Pancreas (tissue), 10 donors: ENCODE results near the gene LCORL. TPM values are rescaled to one million over a fixed set of nuclear protein-coding genes. Genes with fewer than 3 reads are reported as not detected.

Source experiments
- ATAC-seq, 4 donors: fragments of 200-7000 bp; cut with Tn5 transposase; one replicate each; pipeline versions ENCODE4 v1.8.0 to v1.9.1; 2020; ENCODE audit warnings: mild to moderate bottlenecking in 4 of 4, moderate library complexity in 4 of 4
- DNase-seq, 6 donors: peaks; one replicate each; pipeline ENCODE4 v3.0.0-alpha.2; 2020
- FAIRE-seq: peaks from 2 replicates; lab custom pipeline; 2012; peaks lifted over from hg19 to GRCh38; lab: Jason Lieb, UNC
- H3K27ac ChIP-seq, 4 donors: fragments of 200-600 bp; sonication (generic); 1 replicate in 3 of 4; 2 replicates in 1 of 4; pipeline versions ENCODE4 v1.5.0 to v1.8.0; 2020
- H3K27me3 ChIP-seq, 4 donors: fragments of 200-600 bp; one replicate each; pipeline ENCODE4 v1.8.0; 2021
- H3K36me3 ChIP-seq, 3 donors: fragments of 200-600 bp; sonication (generic) in 1 of 3; one replicate each; pipeline versions ENCODE4 v1.5.0 to v1.8.0; 2020 to 2021
- H3K4me1 ChIP-seq, 3 donors: fragments of 200-600 bp; one replicate each; pipeline ENCODE4 v1.8.0; 2021
- H3K4me3 ChIP-seq, 4 donors: fragments of 200-600 bp; sonication (generic) in 2 of 4; one replicate each; pipeline versions ENCODE4 v1.5.0 to v1.8.0; 2020 to 2021
- H3K9me3 ChIP-seq, 4 donors: fragments of 200-600 bp; one replicate each; pipeline ENCODE4 v1.8.0; 2021
- CTCF ChIP-seq, 4 donors: fragments of 200-600 bp; sonication (generic) in 3 of 4; IDR thresholded peaks; one replicate each; pipeline versions ENCODE4 v1.5.0 to v1.8.0; 2021; ENCODE audit warnings: antibody characterized with exemption in 4 of 4
- WGBS, 2 donors: extraction: QIAGEN DNeasy Blood & Tissue Kit; methylation state at CpG; one replicate each; pipeline ENCODE4 v1.1.7; 2013; 5-methylcytosine and 5-hydroxymethylcytosine counted together
- intact Hi-C, 3 donors: fragments of 100-400 bp; cut with DNase I; formaldehyde crosslinking; loops; one replicate each; pipeline versions ENCODE4 v1.11.1 to v1.14.2; 2022
- polyA plus RNA-seq, 2 donors: library from polyadenylated mRNA; stranded (reverse); fragments of 200-250 nt; gene quantifications; one replicate each; pipeline ENCODE4 v1.2.3, GENCODE V29; 2013
- total RNA-seq, 6 donors: library from RNA; stranded (reverse); fragmentation: NEBNext Ultra II Directional in 4 of 6; extraction: Animal tissue kit (Norgen Biotek cat#: 25700) in 4 of 6; gene quantifications; one replicate each; pipeline versions ENCODE4 v1.2.1 to v1.2.4, GENCODE V29; 2021 to 2023
- donor health status: healthy with polysubstance abuse.
- donor health status: DM: no; HTN: no; CAD: no; lungs with moderate emphysema.
- donor health status: DM: no; HTN: no; CAD: no.
- donor health status: control.
- donor health status: control.
- donor health status: Bipolar disorder and iron deficiency.
- donor health status: DM: yes; HTN: yes; CAD: no.
- donor health status: DM: no; HTN: no; CAD: no.
- donor health status: DM: no; HTN: no; CAD: no.
- donor health status: DM: yes; HTN: yes; CAD: no.

The LCORL gene
- total and polyA plus RNA-seq, 8 donors = 1.7 to 11.8 (median 5.3) TPM

- intact Hi-C loops = no loop called here
- WGBS, 2 donors = 31 to 37% methylated on average over 5 of the region's 5 CpGs
- no peaks in the 10 kb centered on the region for H3K36me3 ChIP-seq
- no peaks in the 10 kb centered on the region for H3K9me3 ChIP-seq
- TF ChIP-seq CTCF (IDR thresholded peaks at IDR 0.05) = no peak
- H3K4me3 ChIP-seq = no peak overlapping the region
- H3K27me3 ChIP-seq = no peaks in the 10 kb centered on the region
- peaks cover 0 to 8% (median 0%) of the 10 kb centered on the region in 3 donors for H3K4me1 ChIP-seq
- ATAC-seq (peak in 2 of 4 donors; percentile 24 to 44), DNase-seq (no peak), FAIRE-seq (no peak)
- no peak overlapping the region for H3K27ac ChIP-seq
Observed at GRCh38 chr4:17877661-17878060, 143.9 kb downstream of the LCORL start.

GRCh38 chr4:17876943-17877342 is 144.6 kb downstream of the LCORL start:
- peaks cover 0 to 8% (median 0%) of the 10 kb centered on the region in 3 donors for H3K4me1 ChIP-seq
- H3K9me3 ChIP-seq = no peaks in the 10 kb centered on the region
- FAIRE-seq = no peak
- no peak overlapping the region for H3K27ac ChIP-seq
- no peak for DNase-seq
- no peak overlapping the region for H3K4me3 ChIP-seq
- no peaks in the 10 kb centered on the region for H3K27me3 ChIP-seq
- intact Hi-C loops = no loop called here
- no peak for ATAC-seq
- WGBS, 2 donors = 94 to 95% methylated on average over 4 of the region's 4 CpGs
- TF ChIP-seq CTCF (IDR thresholded peaks at IDR 0.05) = no peak
- H3K36me3 ChIP-seq = no peaks in the 10 kb centered on the region

- no peaks in the 10 kb centered on the region for H3K27me3 ChIP-seq
- FAIRE-seq (no peak), DNase-seq (no peak), ATAC-seq (no peak)
- TF ChIP-seq CTCF (IDR thresholded peaks at IDR 0.05) = no peak
- no peak overlapping the region for H3K4me3 ChIP-seq
- intact Hi-C loops = no loop called here
- no peaks in the 10 kb centered on the region for H3K36me3 ChIP-seq
- H3K4me1 ChIP-seq = peaks cover 0 to 8% (median 0%) of the 10 kb centered on the region in 3 donors
- no peaks in the 10 kb centered on the region for H3K9me3 ChIP-seq
- H3K27ac ChIP-seq = no peak overlapping the region
- 95 to 99% methylated on average over 4 of the region's 4 CpGs for WGBS, 2 donors
Observed at GRCh38 chr4:17875402-17876070, 146.0 kb downstream of the LCORL start.

- Histone ChIP-seq H3K4me3 (no peak overlapping the region), H3K4me1 (no peaks in the 10 kb centered on the region), H3K27ac (no peak overlapping the region), H3K9me3 (no peaks in the 10 kb centered on the region), H3K36me3 (no peaks in the 10 kb centered on the region), H3K27me3 (no peaks in the 10 kb centered on the region)
- WGBS, 2 donors = 77 to 82% methylated on average over 2 of the region's 2 CpGs
- no peak for ATAC-seq
- no peak for FAIRE-seq
- DNase-seq = no peak
- intact Hi-C loops = no loop called here
- no peak for TF ChIP-seq CTCF (IDR thresholded peaks at IDR 0.05)
Observed at GRCh38 chr4:17869327-17869726, 152.2 kb downstream of the LCORL start.

- 35 to 38% methylated on average over 3 of the region's 3 CpGs for WGBS, 2 donors
- DNase-seq = no peak
- no peak overlapping the region for H3K27ac ChIP-seq
- H3K36me3 ChIP-seq = no peaks in the 10 kb centered on the region
- FAIRE-seq = no peak
- H3K4me1 ChIP-seq = no peaks in the 10 kb centered on the region
- ATAC-seq = peak in 1 of 4 donors; percentile 24
- no peak overlapping the region for H3K4me3 ChIP-seq
- H3K9me3 ChIP-seq = no peaks in the 10 kb centered on the region
- no peak for TF ChIP-seq CTCF (IDR thresholded peaks at IDR 0.05)
- H3K27me3 ChIP-seq = no peaks in the 10 kb centered on the region
- intact Hi-C loops = no loop called here
Observed at GRCh38 chr4:17867276-17867675, 154.3 kb downstream of the LCORL start.
